MCF 10A (cell line): Measurements from ENCODE around the gene MINK1. TPM values are rescaled to one million over a fixed set of nuclear protein-coding genes. Genes with fewer than 3 reads are reported as not detected.
A peak's percentile ranks its signal among the peaks of the same experiment; 100 is the strongest.

Source experiments
- BruUV-seq: library from RNA; stranded (reverse); fragments of 400-500 nt; replicated peaks from 2 replicates; lab custom pipeline; 2021; lab: Mats Ljungman, UMichigan
- CTCF ChIA-PET: fragments of 300-600 bp; sonication (Branson Sonifier 250); formaldehyde crosslinking; extraction: SDS; loops from one replicate; lab custom pipeline; 2021; ENCODE audit warnings: antibody characterized with exemption, inconsistent platforms; lab: Yijun Ruan, JAX
- POLR2A ChIA-PET: fragments of 300-600, 350-650 bp; sonication (Branson Sonifier 250); formaldehyde crosslinking; extraction: SDS; loops from one replicate; lab custom pipeline; 2020; ENCODE audit warnings: antibody characterized with exemption, inconsistent platforms; lab: Yijun Ruan, JAX
- DNase-seq: peaks from one replicate; pipeline ENCODE4 v3.0.0-alpha.2; 2018; ENCODE audit not compliant: unreplicated experiment
- H3K27ac Mint-ChIP-seq: one replicate; pipeline ENCODE4 v1.8.0; 2022; ENCODE audit warnings: mild to moderate bottlenecking, low read depth, mixed read lengths; ENCODE audit not compliant: unreplicated experiment
- H3K27me3 Mint-ChIP-seq: one replicate; pipeline ENCODE4 v1.8.0; 2022; ENCODE audit warnings: mixed read lengths; ENCODE audit not compliant: insufficient read depth, unreplicated experiment
- H3K36me3 Mint-ChIP-seq: one replicate; pipeline ENCODE4 v1.8.0; 2022; ENCODE audit warnings: mild to moderate bottlenecking, moderate library complexity, mixed read lengths; ENCODE audit not compliant: insufficient read depth, unreplicated experiment
- H3K4me1 Mint-ChIP-seq: one replicate; pipeline ENCODE4 v1.8.0; 2022; ENCODE audit warnings: mixed read lengths; ENCODE audit not compliant: insufficient read depth, unreplicated experiment
- H3K4me3 Mint-ChIP-seq: one replicate; pipeline ENCODE4 v1.8.0; 2022; ENCODE audit warnings: mild to moderate bottlenecking, moderate library complexity, mixed read lengths; ENCODE audit not compliant: unreplicated experiment
- H3K9me3 Mint-ChIP-seq: one replicate; pipeline ENCODE4 v1.8.0; 2022; ENCODE audit warnings: mixed read lengths; ENCODE audit not compliant: unreplicated experiment
- intact Hi-C: fragments of 100-400 bp; cut with micrococcal nuclease; formaldehyde crosslinking; loops from 2 replicates; pipeline ENCODE4 v1.14.1; 2022
- total RNA-seq: library from RNA; stranded (reverse); gene quantifications from 2 replicates; pipeline ENCODE4 v1.2.3, GENCODE V29; 2022
- TF ChIP-seq, protein P1 (sequence below): fragments of 200-600 bp; IDR thresholded peaks from one replicate; pipeline ENCODE4 v1.8.0; 2022; ENCODE audit warnings: antibody characterized with exemption, mild to moderate bottlenecking; ENCODE audit not compliant: unreplicated experiment

MINK1 gene
- total RNA-seq, 1 experiment from 2014 or later, result 124 TPM

DNA sequence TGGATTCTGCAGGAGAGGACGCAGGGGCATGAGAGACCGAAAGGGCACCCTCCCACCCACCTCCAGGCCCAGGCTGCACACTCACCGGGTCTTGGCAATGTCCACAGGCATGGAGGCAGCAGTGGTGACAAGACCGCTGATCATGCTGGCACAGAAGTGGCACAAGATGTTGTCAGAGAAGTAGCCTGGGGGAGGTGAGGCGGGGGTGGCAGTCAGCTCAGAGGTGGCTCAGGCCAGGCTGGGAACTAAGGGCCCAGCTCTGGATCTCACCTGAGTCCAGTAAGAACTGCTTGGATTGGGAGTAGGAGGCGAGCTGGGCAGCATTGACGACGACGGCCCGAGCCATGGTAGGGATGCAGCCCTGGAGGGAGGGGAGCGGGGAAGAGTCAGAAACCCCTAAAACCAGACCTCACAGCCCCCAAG is 104.9 kb downstream of the MINK1 start:
- Mint-ChIP-seq H3K4me3 (peak overlapping the region; percentile 91), H3K27me3 (no peaks in the 10 kb centered on the region), H3K4me1 (peaks cover 39% of the 10 kb centered on the region), H3K27ac (peak overlapping the region; percentile 98), H3K36me3 (peaks cover 44% of the 10 kb centered on the region), H3K9me3 (no peaks in the 10 kb centered on the region)
- DNase-seq, result no peak
- ChIA-PET CTCF (interaction anchor here (0.5 to 3.0 kb wide), 4 partner anchors 27 to 44 kb away, joined by 3 to 24 read pairs (median 3); no protein-coding TSS in a partner anchor), POLR2A (interaction anchor here (0.9 to 21.5 kb wide), 4 partner anchors 11 to 29 kb away, joined by 3 to 639 read pairs (median 18); partner anchors contain the start of gene SPAG7)
- intact Hi-C loops, result no loop called here
- TF ChIP-seq, protein P1, sequence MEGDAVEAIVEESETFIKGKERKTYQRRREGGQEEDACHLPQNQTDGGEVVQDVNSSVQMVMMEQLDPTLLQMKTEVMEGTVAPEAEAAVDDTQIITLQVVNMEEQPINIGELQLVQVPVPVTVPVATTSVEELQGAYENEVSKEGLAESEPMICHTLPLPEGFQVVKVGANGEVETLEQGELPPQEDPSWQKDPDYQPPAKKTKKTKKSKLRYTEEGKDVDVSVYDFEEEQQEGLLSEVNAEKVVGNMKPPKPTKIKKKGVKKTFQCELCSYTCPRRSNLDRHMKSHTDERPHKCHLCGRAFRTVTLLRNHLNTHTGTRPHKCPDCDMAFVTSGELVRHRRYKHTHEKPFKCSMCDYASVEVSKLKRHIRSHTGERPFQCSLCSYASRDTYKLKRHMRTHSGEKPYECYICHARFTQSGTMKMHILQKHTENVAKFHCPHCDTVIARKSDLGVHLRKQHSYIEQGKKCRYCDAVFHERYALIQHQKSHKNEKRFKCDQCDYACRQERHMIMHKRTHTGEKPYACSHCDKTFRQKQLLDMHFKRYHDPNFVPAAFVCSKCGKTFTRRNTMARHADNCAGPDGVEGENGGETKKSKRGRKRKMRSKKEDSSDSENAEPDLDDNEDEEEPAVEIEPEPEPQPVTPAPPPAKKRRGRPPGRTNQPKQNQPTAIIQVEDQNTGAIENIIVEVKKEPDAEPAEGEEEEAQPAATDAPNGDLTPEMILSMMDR, result no peak
- BruUV-seq, result no TSS peak

DNA sequence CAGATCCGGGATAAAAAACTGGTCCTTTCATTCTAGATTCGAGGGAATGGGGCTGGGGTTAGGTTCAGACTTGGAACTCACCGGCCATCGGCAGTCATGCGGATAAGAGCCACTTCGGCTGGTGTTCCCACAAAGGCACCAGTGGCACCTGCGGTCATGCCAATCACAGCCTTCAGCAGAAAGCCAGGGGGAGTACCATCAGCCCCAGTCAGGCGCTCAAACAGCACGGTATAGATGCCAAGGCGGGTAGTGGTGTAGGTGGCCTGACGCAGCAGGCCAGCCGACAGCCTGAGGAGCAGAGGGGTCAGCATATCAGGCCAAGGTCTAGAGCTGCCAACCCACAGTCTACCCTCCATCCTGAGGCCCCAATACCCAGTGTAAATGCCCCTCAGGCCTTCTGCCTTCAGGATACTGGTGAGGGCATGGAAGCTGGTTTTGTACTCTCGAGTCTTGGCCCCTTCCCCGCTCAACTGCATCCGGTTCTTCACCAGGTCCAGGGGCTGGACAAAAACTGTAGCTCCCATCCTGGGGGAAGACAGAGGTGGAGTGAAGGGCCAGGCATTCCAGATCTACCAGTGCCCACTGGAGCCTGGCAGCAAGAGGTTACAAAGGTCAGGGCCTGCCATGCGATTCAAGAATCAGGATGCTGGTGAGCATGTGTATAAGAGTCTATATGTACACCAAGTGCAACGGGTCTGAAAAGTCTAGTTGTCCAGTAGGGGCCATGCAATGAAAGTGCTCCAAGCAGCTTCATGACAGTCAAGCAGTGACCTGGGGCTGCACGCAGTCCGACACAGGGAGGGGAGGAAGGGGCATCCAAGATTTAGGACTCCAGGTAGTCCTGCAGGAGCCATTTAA is 105.8 kb downstream of the MINK1 start:
- TSS peak; percentile 15 for BruUV-seq
- CTCF ChIA-PET, result interaction anchor here (0.5 to 3.0 kb wide), 9 partner anchors 19 to 819 kb away, joined by 3 to 24 read pairs (median 4); no protein-coding TSS in a partner anchor
- Mint-ChIP-seq H3K27ac (peak overlapping the region; percentile 98), H3K4me3 (peak overlapping the region; percentile 91), H3K36me3 (peaks cover 49% of the 10 kb centered on the region), H3K9me3 (no peaks in the 10 kb centered on the region), H3K4me1 (peaks cover 41% of the 10 kb centered on the region), H3K27me3 (no peaks in the 10 kb centered on the region)
- TF ChIP-seq, protein P1, result no peak
- DNase-seq, result no peak
- POLR2A ChIA-PET, result interaction anchor here (1.1 to 21.5 kb wide), 16 partner anchors 9 to 236 kb away, joined by 4 to 639 read pairs (median 16); partner anchors contain the start of genes ARRB2, CAMTA2, ENO3 and INCA1
- intact Hi-C loops, result no loop called here

DNA sequence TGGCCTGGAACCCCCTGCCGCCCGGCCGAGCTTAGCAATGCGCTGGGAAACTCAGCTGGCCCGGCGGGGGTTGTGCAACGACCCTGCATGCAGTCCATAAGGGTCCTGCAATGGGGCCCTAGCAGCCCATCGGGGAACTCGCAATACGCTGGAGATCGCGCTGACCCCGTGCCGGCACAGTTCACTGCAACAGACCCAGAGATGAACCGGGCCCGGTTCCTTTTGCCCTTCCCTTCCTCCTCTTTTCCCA is 106.3 kb downstream of the MINK1 start:
- Mint-ChIP-seq H3K27me3 (no peaks in the 10 kb centered on the region), H3K27ac (peak overlapping the region; percentile 98), H3K4me1 (peaks cover 41% of the 10 kb centered on the region), H3K9me3 (no peaks in the 10 kb centered on the region), H3K36me3 (peaks cover 51% of the 10 kb centered on the region), H3K4me3 (peak overlapping the region; percentile 91)
- CTCF ChIA-PET, result interaction anchor here (0.7 to 3.0 kb wide), 8 partner anchors 9 to 536 kb away, joined by 3 to 24 read pairs (median 4); partner anchors contain the start of gene PFN1
- BruUV-seq, result no TSS peak
- TF ChIP-seq, protein P1, result no peak
- no peak for DNase-seq
- POLR2A ChIA-PET, result interaction anchor here (0.7 to 21.5 kb wide), 23 partner anchors 10 to 480 kb away, joined by 3 to 639 read pairs (median 8); partner anchors contain the start of genes ARRB2, CAMTA2, CHRNE and ENO3
- intact Hi-C loops, result no loop called here
